H9 (cell line): ENCODE measurements around the gene FLT3LG. TPM values are rescaled to one million over a fixed set of nuclear protein-coding genes. Genes with fewer than 3 reads are reported as not detected.

ENCODE experiments used
- DNase-seq: peaks from one replicate; pipeline ENCODE4 v3.0.0-alpha.2; 2017
- H2AFZ ChIP-seq: one replicate; pipeline ENCODE4 v1.6.1; 2013; ENCODE audit warnings: mild to moderate bottlenecking, low read length, control low read depth, moderate library complexity
- H2AK5ac ChIP-seq: 2 replicates; pipeline ENCODE4 v1.6.1; 2013; ENCODE audit warnings: low read length, control low read depth, mixed read lengths; ENCODE audit not compliant: insufficient read length
- H2BK120ac ChIP-seq: one replicate; pipeline ENCODE4 v1.6.1; 2013; ENCODE audit warnings: low read depth, mild to moderate bottlenecking, low read length, control low read depth, inconsistent platforms; ENCODE audit not compliant: poor library complexity, severe bottlenecking
- H2BK12ac ChIP-seq: 2 replicates; pipeline ENCODE4 v1.6.1; 2013; ENCODE audit warnings: low read length, control low read depth, mixed read lengths, low read depth; ENCODE audit not compliant: insufficient read length
- H2BK15ac ChIP-seq: 2 replicates; pipeline ENCODE4 v1.6.1; 2013; ENCODE audit warnings: low read depth, low read length, control low read depth
- H2BK20ac ChIP-seq: one replicate; pipeline ENCODE4 v1.6.1; 2013; ENCODE audit warnings: low read depth, mild to moderate bottlenecking, low read length, control low read depth, inconsistent platforms; ENCODE audit not compliant: poor library complexity, severe bottlenecking
- H2BK5ac ChIP-seq: 2 replicates; pipeline ENCODE4 v1.6.1; 2013; ENCODE audit warnings: low read length, control low read depth, mixed read lengths; ENCODE audit not compliant: insufficient read length
- H3K14ac ChIP-seq: 2 replicates; pipeline ENCODE4 v1.6.1; 2013; ENCODE audit warnings: low read length, control low read depth; ENCODE audit not compliant: insufficient read depth
- H3K18ac ChIP-seq: 2 replicates; pipeline ENCODE4 v1.6.1; 2013; ENCODE audit warnings: low read depth, mild to moderate bottlenecking, mixed read lengths, low read length, control low read depth; ENCODE audit not compliant: insufficient read length
- H3K23ac ChIP-seq: 2 replicates; pipeline ENCODE4 v1.6.1; 2013; ENCODE audit warnings: low read length, control low read depth, mixed read lengths, low read depth; ENCODE audit not compliant: insufficient read length
- H3K23me2 ChIP-seq: 2 replicates; pipeline ENCODE4 v1.6.1; 2013; ENCODE audit warnings: low read depth, mild to moderate bottlenecking, mixed read lengths, low read length, control low read depth; ENCODE audit not compliant: insufficient read length, poor library complexity, severe bottlenecking
- H3K27ac ChIP-seq: 2 replicates; pipeline ENCODE4 v1.5.1; 2013; ENCODE audit warnings: low read length, control low read depth, mixed read lengths, low read depth; ENCODE audit not compliant: insufficient read length
- H3K27me3 ChIP-seq: 2 replicates; pipeline ENCODE4 v1.6.1; 2013; ENCODE audit warnings: low read length, control low read depth, inconsistent platforms; ENCODE audit not compliant: insufficient read depth
- H3K4ac ChIP-seq: 2 replicates; pipeline ENCODE4 v1.6.1; 2013; ENCODE audit warnings: low read depth, mild to moderate bottlenecking, control low read depth, inconsistent platforms, low read length, moderate library complexity
- H3K4me1 ChIP-seq: 2 replicates; pipeline ENCODE4 v1.6.1; 2013; ENCODE audit warnings: low read length, control low read depth, inconsistent platforms; ENCODE audit not compliant: insufficient read depth
- H3K4me2 ChIP-seq: 2 replicates; pipeline ENCODE4 v1.6.1; 2013; ENCODE audit warnings: low read length, control low read depth, mixed read lengths; ENCODE audit not compliant: insufficient read length, insufficient read depth
- H3K56ac ChIP-seq: 2 replicates; pipeline ENCODE4 v1.6.1; 2013; ENCODE audit warnings: low read depth, mild to moderate bottlenecking, mixed read lengths, low read length, control low read depth; ENCODE audit not compliant: insufficient read length
- H3K79me1 ChIP-seq: 2 replicates; pipeline ENCODE4 v1.6.1; 2013; ENCODE audit warnings: low read depth, mild to moderate bottlenecking, moderate library complexity, low read length, control low read depth, inconsistent platforms; ENCODE audit not compliant: insufficient read depth, poor library complexity, severe bottlenecking
- H3K79me2 ChIP-seq: 2 replicates; pipeline ENCODE4 v1.6.1; 2013; ENCODE audit warnings: low read length, control low read depth, inconsistent platforms; ENCODE audit not compliant: insufficient read depth
- H3K9ac ChIP-seq: 2 replicates; pipeline ENCODE4 v1.6.1; 2013; ENCODE audit warnings: low read length, control low read depth, mixed read lengths; ENCODE audit not compliant: insufficient read length; ENCODE audit errors: extremely low read depth
- H3K9me3 ChIP-seq: one replicate; pipeline ENCODE4 v1.6.1; 2013; ENCODE audit warnings: low read depth, low read length, inconsistent platforms; ENCODE audit not compliant: control insufficient read depth
- H3T11ph ChIP-seq: one replicate; pipeline ENCODE4 v1.6.1; 2013; ENCODE audit warnings: mild to moderate bottlenecking, low read length, control low read depth, inconsistent platforms
- H4K20me1 ChIP-seq: one replicate; pipeline ENCODE4 v1.6.1; 2013; ENCODE audit not compliant: control insufficient read depth, insufficient read length, insufficient read depth
- H4K5ac ChIP-seq: 2 replicates; pipeline ENCODE4 v1.6.1; 2013; ENCODE audit warnings: low read depth, mild to moderate bottlenecking, mixed read lengths, low read length, control low read depth; ENCODE audit not compliant: insufficient read length
- H4K8ac ChIP-seq: replicated peaks from 2 replicates; pipeline ENCODE4 v1.6.1; 2013; ENCODE audit warnings: low read length, control low read depth, mixed read lengths, low read depth; ENCODE audit not compliant: insufficient read length
- H4K91ac ChIP-seq: 2 replicates; pipeline ENCODE4 v1.6.1; 2013; ENCODE audit warnings: low read depth, mild to moderate bottlenecking, moderate library complexity, mixed read lengths, low read length, control low read depth; ENCODE audit not compliant: insufficient read length
- H3K27ac Mint-ChIP-seq, 3 experiments: 2 replicates in 2 of 3; 3 replicates in 1 of 3; pipeline ENCODE4 v1.8.0; 2020 to 2021; ENCODE audit warnings: mixed read lengths in 3 of 3, mild to moderate bottlenecking in 1 of 3, moderate library complexity in 1 of 3
- H3K27me3 Mint-ChIP-seq: 2 replicates; pipeline ENCODE4 v1.8.0; 2021; ENCODE audit warnings: low read depth, mild to moderate bottlenecking, moderate library complexity, mixed read lengths
- H3K36me3 Mint-ChIP-seq, 3 experiments: 2 replicates in 2 of 3; 3 replicates in 1 of 3; pipeline ENCODE4 v1.8.0; 2020 to 2021; ENCODE audit warnings: low read depth in 3 of 3, mixed read lengths in 3 of 3; ENCODE audit not compliant: insufficient read depth in 1 of 3
- H3K4me1 Mint-ChIP-seq, 2 experiments: 2 replicates each; pipeline ENCODE4 v1.8.0; 2020; ENCODE audit warnings: mixed read lengths in 2 of 2
- H3K4me3 Mint-ChIP-seq, 2 experiments: 2 replicates in 1 of 2; 3 replicates in 1 of 2; pipeline ENCODE4 v1.8.0; 2020 to 2021; ENCODE audit warnings: mild to moderate bottlenecking in 2 of 2, mixed read lengths in 2 of 2, moderate library complexity in 1 of 2
- H3K9me3 Mint-ChIP-seq, 2 experiments: 2 replicates in 1 of 2; 3 replicates in 1 of 2; pipeline ENCODE4 v1.8.0; 2020; ENCODE audit warnings: mild to moderate bottlenecking in 2 of 2, mixed read lengths in 2 of 2, moderate library complexity in 1 of 2
- CTCF ChIP-seq: fragments of 200-600 bp; sonication (generic); conservative IDR thresholded peaks from 3 replicates; pipeline ENCODE4 v1.8.0; 2021; ENCODE audit warnings: antibody characterized with exemption, mild to moderate bottlenecking
- WGBS: extraction: QIAGEN DNeasy Blood & Tissue Kit; methylation state at CpG from one replicate; pipeline ENCODE4 v1.1.7; 2013; ENCODE audit warnings: missing lambda C conversion rate, low lambda C conversion rate, mixed read lengths; ENCODE audit not compliant: insufficient read length; ENCODE audit errors: extremely low coverage; 5-methylcytosine and 5-hydroxymethylcytosine counted together
- total RNA-seq: library from RNA; stranded (reverse); gene quantifications from 2 replicates; pipeline ENCODE4 v1.2.1, GENCODE V29; 2021

Gene FLT3LG
- total RNA-seq, 1 experiment from 2014 or later: 2.1 TPM

GRCh38 chr19:49469828-49470614, 4.0 kb upstream of the FLT3LG start:
- no peak overlapping the region for H2BK15ac ChIP-seq
- no peak overlapping the region for H2AK5ac ChIP-seq
- no CpG with 5 or more reads among the region's 25 CpGs for WGBS
- H2AFZ ChIP-seq: no peak overlapping the region
- DNase-seq: peak; percentile 44
- no peak overlapping the region for H3K27ac ChIP-seq
- H2BK5ac ChIP-seq: no peak overlapping the region
- peak; percentile 43; the same call in 2 of the 3 replicates for TF ChIP-seq CTCF
- H3K23ac ChIP-seq: no peak overlapping the region
- Mint-ChIP-seq H3K27ac (no peak overlapping the region), H3K36me3 (peaks cover 5 to 22% (median 18%) of the 10 kb centered on the region in 3 experiments; a peak in 5 of 7 replicates), H3K4me1 (peaks cover 6 to 18% of the 10 kb centered on the region in 2 experiments), H3K4me3 (no peak overlapping the region), H3K9me3 (no peaks in the 10 kb centered on the region), H3K27me3 (peaks cover 6% of the 10 kb centered on the region)
- no peaks in the 10 kb centered on the region for H3K9me3 ChIP-seq
- H3K23me2 ChIP-seq: no peaks in the 10 kb centered on the region
- no peaks in the 10 kb centered on the region for H4K20me1 ChIP-seq
- no peak overlapping the region for H2BK12ac ChIP-seq
- H3K4ac ChIP-seq: no peak overlapping the region
- H3K79me1 ChIP-seq: no peaks in the 10 kb centered on the region
- no peak overlapping the region for H3K4me2 ChIP-seq
- no peak overlapping the region for H2BK120ac ChIP-seq
- H3K9ac ChIP-seq: no peak overlapping the region
- H3K27me3 ChIP-seq: no peaks in the 10 kb centered on the region; the same call in 1 of the 2 replicates
- no peaks in the 10 kb centered on the region for H3K79me2 ChIP-seq
- no peak overlapping the region for H3K14ac ChIP-seq
- no peak overlapping the region for H4K5ac ChIP-seq
- H3K18ac ChIP-seq: no peak overlapping the region
- H2BK20ac ChIP-seq: no peak overlapping the region
- H3T11ph ChIP-seq: no peak overlapping the region
- H3K4me1 ChIP-seq: peaks cover 3% of the 10 kb centered on the region; the same call in 1 of the 2 replicates
- H4K8ac ChIP-seq: no peak overlapping the region
- no peak overlapping the region for H3K56ac ChIP-seq
- no peak overlapping the region for H4K91ac ChIP-seq
